GM12865 (cell line): ENCODE measurements around the gene PPP2R3B.

Experiments
- DNase-seq: peaks from one replicate; pipeline ENCODE4 v3.0.0; 2010; ENCODE audit warnings: low read depth
- H3K4me3 ChIP-seq: 2 replicates; pipeline ENCODE4 v1.5.1; 2011; ENCODE audit warnings: mild to moderate bottlenecking, low read depth, low read length, control low read depth
- CTCF ChIP-seq: IDR thresholded peaks from 2 replicates; pipeline ENCODE4 v1.5.1; 2011; ENCODE audit warnings: low read length, control low read depth, low read depth, inconsistent platforms; ENCODE audit not compliant: insufficient read depth; ENCODE audit errors: missing control alignments

Gene PPP2R3B

GRCh38 chrX:302975-303374 lies 83.7 kb downstream of the PPP2R3B start:
- H3K4me3 ChIP-seq = no peak overlapping the region
- DNase-seq = no peak
- TF ChIP-seq CTCF = no peak

DNA sequence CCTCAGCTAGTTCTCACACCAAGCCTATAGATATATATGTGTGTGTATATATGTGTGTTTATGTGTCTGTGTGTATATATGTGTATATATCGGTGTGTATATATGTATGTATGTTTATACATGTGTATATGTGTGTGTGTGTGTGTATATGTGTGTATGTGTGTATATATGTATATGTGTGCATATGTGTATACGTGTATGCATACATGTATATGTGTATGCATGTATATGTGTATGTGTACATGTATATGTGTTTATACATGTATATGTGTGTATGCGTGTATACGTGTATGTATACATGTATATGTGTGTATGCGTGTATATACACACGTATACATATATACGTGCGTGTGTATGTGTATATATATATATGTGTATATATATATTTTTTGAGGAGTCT lies 86.4 kb downstream of the PPP2R3B start:
- TF ChIP-seq CTCF = no peak
- H3K4me3 ChIP-seq = no peak overlapping the region

GRCh38 chrX:298993-299392 lies 87.7 kb downstream of the PPP2R3B start:
- no peak overlapping the region for H3K4me3 ChIP-seq
- no peak for TF ChIP-seq CTCF
- no peak for DNase-seq

More for the DNA sequence above, 86.4 kb downstream of the PPP2R3B start:
- DNase-seq = no peak

DNA sequence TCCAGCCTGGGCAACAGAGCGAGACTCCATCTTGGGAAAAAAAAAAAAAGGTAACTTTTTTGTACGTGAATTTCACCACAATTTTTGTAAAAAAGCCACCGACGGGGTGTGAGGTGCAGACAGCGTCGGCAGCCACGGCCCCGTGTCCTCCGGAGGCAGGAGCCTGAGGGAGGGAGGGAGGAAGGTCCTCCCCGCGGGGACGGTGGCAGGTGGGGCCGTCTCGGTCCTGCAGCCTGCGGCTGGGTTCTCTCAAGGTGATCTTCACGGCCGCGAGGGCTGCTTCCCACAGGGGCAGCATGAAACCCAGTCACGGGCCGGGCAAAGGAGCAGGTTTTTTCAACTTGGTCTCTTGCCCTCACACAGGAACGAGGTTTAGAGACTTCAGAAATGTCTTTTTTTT lies 91.6 kb downstream of the PPP2R3B start:
- no peak for TF ChIP-seq CTCF

GRCh38 chrX:292900-293897 lies 93.5 kb downstream of the PPP2R3B start:
- H3K4me3 ChIP-seq = no peak overlapping the region
- no peak for TF ChIP-seq CTCF
- DNase-seq = no peak

More for the DNA sequence above, 91.6 kb downstream of the PPP2R3B start:
- no peak for DNase-seq
- H3K4me3 ChIP-seq = no peak overlapping the region

- H3K4me3 ChIP-seq = no peak overlapping the region
- no peak for DNase-seq
- no peak for TF ChIP-seq CTCF
Measured at GRCh38 chrX:291411-291901, 95.3 kb downstream of the PPP2R3B start.
